Mesenchymal stem cell (in vitro differentiated cells and primary cell): Measurements from ENCODE around the gene ADORA2A.

Experiments used
- DNase-seq: peaks from one replicate; pipeline ENCODE4 v3.0.0-alpha.2; 2013
- H2AFZ ChIP-seq: one replicate; pipeline ENCODE4 v1.6.1; 2013; ENCODE audit warnings: low read depth, mild to moderate bottlenecking, control low read depth, inconsistent platforms, low read length, moderate library complexity
- H2AK5ac ChIP-seq: 2 replicates; pipeline ENCODE4 v1.6.1; 2013; ENCODE audit warnings: low read length, moderate library complexity, mild to moderate bottlenecking, inconsistent platforms; ENCODE audit not compliant: severe bottlenecking
- H2BK120ac ChIP-seq: one replicate; pipeline ENCODE4 v1.6.1; 2013; ENCODE audit warnings: low read depth, mild to moderate bottlenecking, inconsistent platforms, low read length, moderate library complexity
- H2BK12ac ChIP-seq, 2 experiments: one replicate each; pipeline ENCODE4 v1.6.1; 2013; ENCODE audit warnings: inconsistent platforms in 2 of 2, low read length in 2 of 2, mild to moderate bottlenecking in 2 of 2, moderate library complexity in 2 of 2, control low read depth in 1 of 2
- H2BK15ac ChIP-seq: one replicate; pipeline ENCODE4 v1.6.1; 2013; ENCODE audit warnings: mild to moderate bottlenecking, low read depth, inconsistent platforms; ENCODE audit not compliant: poor library complexity, severe bottlenecking
- H2BK5ac ChIP-seq: 2 replicates; pipeline ENCODE4 v1.6.1; 2013; ENCODE audit warnings: low read depth, mild to moderate bottlenecking, low read length, control low read depth, inconsistent platforms; ENCODE audit not compliant: poor library complexity, severe bottlenecking
- H3K14ac ChIP-seq, 2 experiments: one replicate each; pipeline ENCODE4 v1.6.1; 2013; ENCODE audit warnings: inconsistent platforms in 2 of 2, low read length in 2 of 2, control low read depth in 1 of 2, mild to moderate bottlenecking in 1 of 2, moderate library complexity in 1 of 2
- H3K18ac ChIP-seq, 2 experiments: one replicate each; pipeline ENCODE4 v1.6.1; 2013; ENCODE audit warnings: inconsistent platforms in 2 of 2, low read length in 2 of 2, control low read depth in 1 of 2, low read depth in 1 of 2, mild to moderate bottlenecking in 1 of 2
- H3K23ac ChIP-seq, 2 experiments: one replicate each; pipeline ENCODE4 v1.6.1; 2013; ENCODE audit warnings: inconsistent platforms in 2 of 2, low read length in 2 of 2, mild to moderate bottlenecking in 2 of 2, moderate library complexity in 2 of 2, control low read depth in 1 of 2
- H3K27ac ChIP-seq: 2 replicates; pipeline ENCODE4 v1.5.1; 2013; ENCODE audit warnings: mild to moderate bottlenecking, moderate library complexity, low read length, control low read depth, inconsistent platforms; ENCODE audit not compliant: poor library complexity, severe bottlenecking
- H3K27me3 ChIP-seq, 2 experiments: 2 replicates each; pipeline versions ENCODE4 v1.6.1 to v1.7.0; 2013; ENCODE audit warnings: low read length in 2 of 2, mild to moderate bottlenecking in 2 of 2, moderate library complexity in 2 of 2, control low read depth in 1 of 2, inconsistent platforms in 1 of 2; ENCODE audit not compliant: control insufficient read depth in 1 of 2, insufficient read depth in 1 of 2
- H3K36me3 ChIP-seq, 2 experiments: 2 replicates each; pipeline versions ENCODE4 v1.6.1 to v1.7.0; 2013; ENCODE audit warnings: low read length in 2 of 2, control low read depth in 1 of 2, inconsistent platforms in 1 of 2, low read depth in 1 of 2, mild to moderate bottlenecking in 1 of 2; ENCODE audit not compliant: insufficient read depth in 2 of 2, control insufficient read depth in 1 of 2
- H3K4ac ChIP-seq, 2 experiments: one replicate each; pipeline ENCODE4 v1.6.1; 2013; ENCODE audit warnings: inconsistent platforms in 2 of 2, low read length in 2 of 2, mild to moderate bottlenecking in 2 of 2, moderate library complexity in 2 of 2, control low read depth in 1 of 2, low read depth in 1 of 2
- H3K4me1 ChIP-seq: 2 replicates; pipeline ENCODE4 v1.6.1; 2013; ENCODE audit warnings: low read depth, low read length, control low read depth; ENCODE audit not compliant: control insufficient read depth, insufficient read depth
- H3K4me2 ChIP-seq: 2 replicates; pipeline ENCODE4 v1.6.1; 2013; ENCODE audit warnings: low read length, mild to moderate bottlenecking, inconsistent platforms; ENCODE audit not compliant: poor library complexity, severe bottlenecking
- H3K4me3 ChIP-seq, 2 experiments: 2 replicates each; pipeline versions ENCODE4 v1.5.1 to v1.7.0; 2013; ENCODE audit warnings: low read length in 2 of 2, mild to moderate bottlenecking in 2 of 2, control low read depth in 1 of 2, low read depth in 1 of 2; ENCODE audit not compliant: insufficient read depth in 1 of 2
- H3K79me1 ChIP-seq: replicated peaks from 2 replicates; pipeline ENCODE4 v1.6.1; 2013; ENCODE audit warnings: mild to moderate bottlenecking, control low read depth, low read length, inconsistent platforms; ENCODE audit not compliant: poor library complexity, severe bottlenecking
- H3K9ac ChIP-seq: 2 replicates; pipeline ENCODE4 v1.7.0; 2013; ENCODE audit warnings: mild to moderate bottlenecking, low read length, moderate library complexity
- H3K9me3 ChIP-seq: 2 replicates; pipeline ENCODE4 v1.7.0; 2013; ENCODE audit warnings: mild to moderate bottlenecking, low read length; ENCODE audit not compliant: control insufficient read depth
- H4K8ac ChIP-seq: one replicate; pipeline ENCODE4 v1.6.1; 2013; ENCODE audit warnings: inconsistent platforms, mild to moderate bottlenecking, low read length, moderate library complexity
- H4K91ac ChIP-seq: one replicate; pipeline ENCODE4 v1.6.1; 2013; ENCODE audit warnings: mild to moderate bottlenecking, low read length, inconsistent platforms
- WGBS: methylation state at CpG from one replicate; pipeline ENCODE4 v1.1.7; 2013; ENCODE audit warnings: mixed read lengths; 5-methylcytosine and 5-hydroxymethylcytosine counted together

ADORA2A gene

GRCh38 chr22:24424901-24425775, 2.3 kb upstream of the ADORA2A start:
- 88% methylated on average over 32 of the region's 32 CpGs for WGBS
- no peak overlapping the region for H3K27ac ChIP-seq

GRCh38 chr22:24426436-24426835, 963 bp upstream of the ADORA2A start:
- Histone ChIP-seq H3K27me3 (peaks cover 9 to 28% of the 10 kb centered on the region in 2 experiments), H3K4me1 (peaks cover 35% of the 10 kb centered on the region), H3K36me3 (no peaks in the 10 kb centered on the region), H3K9me3 (no peaks in the 10 kb centered on the region), H3K14ac (no peak overlapping the region), H3K4me3 (no peak overlapping the region), H3K27ac (no peak overlapping the region), H3K4ac (no peak overlapping the region), H2BK12ac (no peak overlapping the region), H2AK5ac (no peak overlapping the region), H2BK120ac (no peak overlapping the region), H3K23ac (no peak overlapping the region), H3K9ac (no peak overlapping the region), H3K79me1 (no peaks in the 10 kb centered on the region), H3K18ac (no peak overlapping the region), H2BK15ac (no peak overlapping the region), H3K4me2 (no peak overlapping the region), H2AFZ (no peak overlapping the region), H2BK5ac (no peak overlapping the region), H4K91ac (no peak overlapping the region), H4K8ac (no peak overlapping the region)
- 91% methylated on average over 4 of the region's 4 CpGs for WGBS
- DNase-seq, result no peak

More at GRCh38 chr22:24424901-24425775, 2.3 kb upstream of the ADORA2A start:
- H2AK5ac ChIP-seq, result no peak overlapping the region
- no peak for DNase-seq
- no peak overlapping the region for H4K91ac ChIP-seq
- H3K4me1 ChIP-seq, result peaks cover 37% of the 10 kb centered on the region
- H3K9ac ChIP-seq, result no peak overlapping the region
- H4K8ac ChIP-seq, result no peak overlapping the region
- H2BK15ac ChIP-seq, result no peak overlapping the region
- no peak overlapping the region for H2BK12ac ChIP-seq
- no peaks in the 10 kb centered on the region for H3K36me3 ChIP-seq
- no peak overlapping the region for H3K18ac ChIP-seq
- H3K23ac ChIP-seq, result no peak overlapping the region
- no peak overlapping the region for H3K4ac ChIP-seq
- no peak overlapping the region for H3K14ac ChIP-seq
- no peak overlapping the region for H2AFZ ChIP-seq
- H3K27me3 ChIP-seq, result peaks cover 9 to 28% of the 10 kb centered on the region in 2 experiments
- no peak overlapping the region for H3K4me2 ChIP-seq
- H3K4me3 ChIP-seq, result peak overlapping the region in 1 of 2 experiments; percentile 78
- H2BK5ac ChIP-seq, result no peak overlapping the region
- H3K9me3 ChIP-seq, result no peaks in the 10 kb centered on the region
- no peak overlapping the region for H2BK120ac ChIP-seq
- no peaks in the 10 kb centered on the region for H3K79me1 ChIP-seq

- DNase-seq, result no peak
- no peaks in the 10 kb centered on the region for H3K9me3 ChIP-seq
- H3K36me3 ChIP-seq, result no peaks in the 10 kb centered on the region
- peaks cover 36% of the 10 kb centered on the region for H3K4me1 ChIP-seq
- 92% methylated on average over 19 of the region's 19 CpGs for WGBS
- no peak overlapping the region for H3K18ac ChIP-seq
- H2AFZ ChIP-seq, result no peak overlapping the region
- H3K9ac ChIP-seq, result no peak overlapping the region
- H2BK12ac ChIP-seq, result no peak overlapping the region
- H3K4me3 ChIP-seq, result no peak overlapping the region
- H3K23ac ChIP-seq, result no peak overlapping the region
- H4K8ac ChIP-seq, result no peak overlapping the region
- H3K27ac ChIP-seq, result no peak overlapping the region
- H3K4ac ChIP-seq, result no peak overlapping the region
- H3K79me1 ChIP-seq, result no peaks in the 10 kb centered on the region
- H3K27me3 ChIP-seq, result peaks cover 9 to 24% of the 10 kb centered on the region in 2 experiments
- no peak overlapping the region for H4K91ac ChIP-seq
- H3K4me2 ChIP-seq, result no peak overlapping the region
- H2BK15ac ChIP-seq, result no peak overlapping the region
- H2BK120ac ChIP-seq, result no peak overlapping the region
- no peak overlapping the region for H2AK5ac ChIP-seq
- no peak overlapping the region for H3K14ac ChIP-seq
- no peak overlapping the region for H2BK5ac ChIP-seq
Measured at GRCh38 chr22:24426851-24427499, 424 bp upstream of the ADORA2A start.

- H3K36me3 ChIP-seq, result no peaks in the 10 kb centered on the region
- no peak overlapping the region for H2BK15ac ChIP-seq
- no peak overlapping the region for H3K23ac ChIP-seq
- H3K27ac ChIP-seq, result no peak overlapping the region
- peaks cover 50% of the 10 kb centered on the region for H3K4me1 ChIP-seq
- no peaks in the 10 kb centered on the region for H3K9me3 ChIP-seq
- no peak overlapping the region for H4K91ac ChIP-seq
- DNase-seq, result no peak
- H3K14ac ChIP-seq, result no peak overlapping the region
- no peak overlapping the region for H4K8ac ChIP-seq
- no peak overlapping the region for H2BK5ac ChIP-seq
- no peak overlapping the region for H2AK5ac ChIP-seq
- H2BK120ac ChIP-seq, result no peak overlapping the region
- no peak overlapping the region for H3K4me3 ChIP-seq
- no peak overlapping the region for H2BK12ac ChIP-seq
- WGBS, result 79% methylated on average over 10 of the region's 11 CpGs
- H3K9ac ChIP-seq, result no peak overlapping the region
- no peak overlapping the region for H3K4me2 ChIP-seq
- H3K27me3 ChIP-seq, result peaks cover 4 to 22% of the 10 kb centered on the region in 2 experiments
- no peaks in the 10 kb centered on the region for H3K79me1 ChIP-seq
- H2AFZ ChIP-seq, result no peak overlapping the region
- H3K4ac ChIP-seq, result no peak overlapping the region
- no peak overlapping the region for H3K18ac ChIP-seq
Measured at GRCh38 chr22:24428751-24429410, 1.5 kb downstream of the ADORA2A start.
